GM18951 (cell line): Measurements from ENCODE around the gene NCOR1.

Experiments used
- POLR2A ChIP-seq: IDR thresholded peaks from 4 replicates; pipeline ENCODE4 v1.6.1; 2011; ENCODE audit warnings: mild to moderate bottlenecking; ENCODE audit not compliant: insufficient read length, insufficient read depth; ENCODE audit errors: extremely low read depth
- in situ Hi-C: fragments of 300-500 bp; cut with MboI; formaldehyde crosslinking; loops from one replicate; pipeline ENCODE4 v1.12.0; 2022; ENCODE audit warnings: low sequenced_read_pairs, mixed read lengths, inconsistent platforms; ENCODE audit not compliant: unreplicated experiment

Gene NCOR1

GRCh38 chr17:16036261-16036660, 179.1 kb downstream of the NCOR1 start:
- no peak for TF ChIP-seq POLR2A
- in situ Hi-C loops, result no loop called here

- no peak for TF ChIP-seq POLR2A
- in situ Hi-C loops, result no loop called here
Measured at GRCh38 chr17:16033729-16034349, 181.5 kb downstream of the NCOR1 start.

- no peak for TF ChIP-seq POLR2A
- in situ Hi-C loops, result no loop called here
Measured at GRCh38 chr17:16027708-16028584, 187.4 kb downstream of the NCOR1 start.

- in situ Hi-C loops, result no loop called here
- TF ChIP-seq POLR2A, result no peak
Measured at GRCh38 chr17:16026895-16027294, 188.4 kb downstream of the NCOR1 start.

GRCh38 chr17:16025202-16025601, 190.1 kb downstream of the NCOR1 start:
- in situ Hi-C loops, result no loop called here
- no peak for TF ChIP-seq POLR2A

- no peak for TF ChIP-seq POLR2A
- in situ Hi-C loops, result no loop called here
Measured at GRCh38 chr17:16023881-16024280, 191.5 kb downstream of the NCOR1 start.

GRCh38 chr17:16019347-16019746, 196.0 kb downstream of the NCOR1 start:
- in situ Hi-C loops, result no loop called here

GRCh38 chr17:16013943-16014407, 201.4 kb downstream of the NCOR1 start:
- in situ Hi-C loops, result no loop called here
- TF ChIP-seq POLR2A, result no peak

More at GRCh38 chr17:16019347-16019746, 196.0 kb downstream of the NCOR1 start:
- TF ChIP-seq POLR2A, result no peak

- in situ Hi-C loops, result no loop called here
- TF ChIP-seq POLR2A, result no peak
Measured at GRCh38 chr17:16007439-16007838, 207.9 kb downstream of the NCOR1 start.

GRCh38 chr17:16005636-16006035, 209.7 kb downstream of the NCOR1 start:
- TF ChIP-seq POLR2A, result no peak
- in situ Hi-C loops, result no loop called here

GRCh38 chr17:16003841-16004240, 211.5 kb downstream of the NCOR1 start:
- in situ Hi-C loops, result no loop called here

GRCh38 chr17:16002708-16003260, 212.6 kb downstream of the NCOR1 start:
- TF ChIP-seq POLR2A, result no peak

More at GRCh38 chr17:16003841-16004240, 211.5 kb downstream of the NCOR1 start:
- no peak for TF ChIP-seq POLR2A

GRCh38 chr17:16001226-16001897, 214.0 kb downstream of the NCOR1 start:
- in situ Hi-C loops, result no loop called here
- TF ChIP-seq POLR2A, result no peak

More at GRCh38 chr17:16002708-16003260, 212.6 kb downstream of the NCOR1 start:
- in situ Hi-C loops, result no loop called here
